GM18507 (cell line): Measurements from ENCODE around the gene RNU6-8.

Experiments
- DNase-seq: peaks from one replicate; pipeline ENCODE4 v3.0.0; 2011; ENCODE audit warnings: low read depth; ENCODE audit not compliant: insufficient read length; ENCODE audit errors: extremely low spot score
- FAIRE-seq: peaks from 2 replicates; lab custom pipeline; 2011; peaks lifted over from hg19 to GRCh38; lab: Jason Lieb, UNC

The RNU6-8 gene

GRCh38 chr14:32167907-32168306, 35.2 kb downstream of the RNU6-8 start:
- FAIRE-seq = no peak
- no peak for DNase-seq

- DNase-seq = no peak
- no peak for FAIRE-seq
These were observed 36.1 kb downstream of the RNU6-8 start for GRCh38 chr14:32166924-32167323.

GRCh38 chr14:32166029-32166428, 37.0 kb downstream of the RNU6-8 start:
- no peak for FAIRE-seq
- DNase-seq = no peak
